Spinal cord (tissue), 10 donors: ENCODE results near the gene PAF1. TPM values are rescaled to one million over a fixed set of nuclear protein-coding genes. Genes with fewer than 3 reads are reported as not detected.

Experiments
- DNase-seq, 6 donors: peaks; one replicate each; pipeline versions ENCODE4 v3.0.0 to v3.0.0-alpha.2; 2013 to 2015; ENCODE audit warnings: low spot score in 6 of 6, low read depth in 4 of 6
- H3K27ac ChIP-seq: one replicate; pipeline ENCODE4 v1.5.1; 2013; ENCODE audit warnings: low read depth, low read length, control low read depth
- H3K27me3 ChIP-seq: one replicate; pipeline ENCODE4 v1.6.1; 2013; ENCODE audit warnings: low read length; ENCODE audit not compliant: control insufficient read depth, insufficient read depth
- H3K36me3 ChIP-seq: one replicate; pipeline ENCODE4 v1.6.1; 2013; ENCODE audit warnings: low read length; ENCODE audit not compliant: control insufficient read depth, insufficient read depth
- H3K4me1 ChIP-seq: one replicate; pipeline ENCODE4 v1.6.1; 2013; ENCODE audit warnings: low read length; ENCODE audit not compliant: control insufficient read depth, insufficient read depth
- H3K4me3 ChIP-seq: one replicate; pipeline ENCODE4 v1.5.1; 2013; ENCODE audit warnings: low read depth, low read length, control low read depth
- H3K9me3 ChIP-seq: one replicate; pipeline ENCODE4 v1.6.1; 2013; ENCODE audit warnings: low read length; ENCODE audit not compliant: control insufficient read depth, insufficient read depth
- WGBS: methylation state at CpG from one replicate; pipeline ENCODE4 v1.1.5; 2013; ENCODE audit warnings: missing lambda C conversion rate; ENCODE audit not compliant: insufficient coverage; 5-methylcytosine and 5-hydroxymethylcytosine counted together
- polyA plus RNA-seq, 2 donors: library from polyadenylated mRNA; unstranded; fragments of 120-200 nt; gene quantifications; one replicate each; pipeline ENCODE4 v1.2.1, GENCODE V29; 2013; ENCODE audit not compliant: insufficient read length in 2 of 2
- total RNA-seq, 2 donors: library from RNA; depleted of rRNA in 1 of 2; stranded (reverse); fragments of 120-200 nt in 1 of 2; fragments of >200 nt in 1 of 2; gene quantifications; one replicate each; pipeline versions ENCODE4 v1.2.3 to v1.2.4, GENCODE V29; 2013 to 2014
- donor health status: healthy.

PAF1 gene
- total and polyA plus RNA-seq, 4 donors: 21.2 to 76.8 (median 62.0) TPM

DNA sequence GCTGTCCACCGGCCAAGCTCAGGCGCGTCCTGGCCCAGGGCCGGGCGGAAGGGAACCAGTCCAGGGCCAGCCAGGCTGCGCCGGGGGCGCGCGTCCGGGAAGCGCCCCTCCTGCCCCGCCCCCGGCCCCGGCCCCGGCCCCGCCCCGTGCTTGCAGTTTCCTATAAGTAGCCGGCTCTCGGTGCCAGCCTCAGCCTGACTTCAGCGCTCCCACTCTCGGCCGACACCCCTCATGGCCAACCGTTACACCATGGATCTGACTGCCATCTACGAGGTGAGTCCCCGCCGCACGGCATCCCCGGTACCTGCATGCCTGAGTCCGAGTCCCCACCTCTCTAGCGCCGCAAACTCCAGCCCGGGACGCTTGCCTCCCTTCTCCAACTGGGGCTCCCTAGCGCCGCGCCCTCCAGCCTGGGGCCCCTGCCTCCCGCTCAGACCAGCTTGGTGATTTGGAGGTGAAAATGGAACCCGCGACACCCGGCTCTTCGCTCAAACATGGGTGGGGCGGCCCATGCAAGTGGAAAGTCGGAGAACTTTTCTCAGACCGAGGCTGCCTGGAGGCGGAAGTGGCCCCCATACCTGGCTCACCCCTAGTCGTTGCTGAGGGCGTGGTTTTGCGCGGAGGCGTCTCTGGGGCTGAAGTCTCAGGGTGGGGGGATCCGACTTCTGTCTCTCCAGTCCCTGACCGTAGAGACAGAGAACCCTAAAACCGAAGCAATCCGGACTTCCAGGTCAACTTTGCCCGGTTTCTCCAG lies 15.9 kb upstream of the PAF1 start, which contains the start of gene ZFP36:
Gene ZFP36, plus strand, starts transcription at position 192 of the 754 bp plus-strand sequence. Its CDS starts 58 bp downstream, at position 250.
- WGBS: under 1% methylated on average over 55 of the region's 56 CpGs
- H3K27me3 ChIP-seq: peaks cover 48% of the 10 kb centered on the region
- peak in 2 of 6 donors; percentile 52 to 83 for DNase-seq
- peak within 1 kb of the TSS; percentile 92 for H3K4me3 ChIP-seq
- peaks cover 72% of the 10 kb centered on the region for H3K4me1 ChIP-seq
- peaks cover 10% of the 10 kb centered on the region for H3K36me3 ChIP-seq
- H3K9me3 ChIP-seq: no peaks in the 10 kb centered on the region
- H3K27ac ChIP-seq: peak within 1 kb of the TSS; percentile 92

DNA sequence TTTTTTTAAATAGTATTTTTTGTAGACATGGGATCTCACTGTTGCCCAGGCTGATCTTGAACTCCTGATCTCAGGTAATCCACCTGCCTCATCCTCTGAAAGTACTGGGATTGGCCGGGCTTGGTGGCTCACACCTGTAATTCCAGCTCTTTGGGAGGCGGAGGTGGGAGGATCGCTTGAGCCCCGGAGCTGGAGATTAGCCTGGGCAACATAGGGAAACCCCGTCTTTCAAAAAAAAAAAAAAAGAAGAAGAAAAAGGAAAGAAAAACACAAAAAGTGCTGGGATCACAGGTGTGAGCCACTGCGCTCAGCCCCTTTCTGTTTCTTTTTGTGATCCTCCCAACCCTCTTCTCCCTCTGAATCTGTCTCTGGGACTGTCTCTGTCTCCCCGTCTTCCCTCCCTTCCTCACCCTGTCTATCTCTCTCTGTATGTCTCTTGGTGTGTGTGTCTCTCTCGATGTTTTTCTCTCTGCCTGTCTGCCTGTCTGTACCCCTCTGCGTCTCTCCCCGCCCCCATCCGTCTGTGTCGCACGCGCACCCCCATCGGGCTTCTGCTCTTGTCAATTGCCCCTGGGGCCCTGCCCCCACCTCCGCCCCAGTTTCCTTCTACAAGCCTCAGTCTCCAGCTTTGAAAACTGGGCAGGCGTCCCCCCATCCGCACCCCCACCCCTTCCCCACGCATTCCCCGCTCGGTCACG lies 15.2 kb upstream of the PAF1 start:
- H3K9me3 ChIP-seq: no peaks in the 10 kb centered on the region
- H3K4me1 ChIP-seq: peaks cover 74% of the 10 kb centered on the region
- 10% methylated on average over 17 of the region's 22 CpGs for WGBS
- DNase-seq: no peak
- peaks cover 48% of the 10 kb centered on the region for H3K27me3 ChIP-seq
- H3K27ac ChIP-seq: peak overlapping the region; percentile 81
- H3K4me3 ChIP-seq: peak overlapping the region; percentile 92
- H3K36me3 ChIP-seq: peaks cover 10% of the 10 kb centered on the region

GRCh38 chr19:39405261-39405957 lies 14.5 kb upstream of the PAF1 start:
- 92% methylated on average over 12 of the region's 17 CpGs for WGBS
- peaks cover 45% of the 10 kb centered on the region for H3K27me3 ChIP-seq
- H3K9me3 ChIP-seq: no peaks in the 10 kb centered on the region
- H3K4me3 ChIP-seq: no peak overlapping the region
- H3K4me1 ChIP-seq: peaks cover 67% of the 10 kb centered on the region
- peak overlapping the region; percentile 81 for H3K27ac ChIP-seq
- H3K36me3 ChIP-seq: peaks cover 10% of the 10 kb centered on the region
- DNase-seq: no peak

GRCh38 chr19:39403331-39404312 lies 12.7 kb upstream of the PAF1 start:
- peaks cover 31% of the 10 kb centered on the region for H3K27me3 ChIP-seq
- no peaks in the 10 kb centered on the region for H3K9me3 ChIP-seq
- 5% methylated on average over 42 of the region's 43 CpGs for WGBS
- H3K27ac ChIP-seq: peak overlapping the region; percentile 90
- peak in 5 of 6 donors; percentile 50 to 94 (median 70) for DNase-seq
- H3K4me1 ChIP-seq: peaks cover 54% of the 10 kb centered on the region
- peaks cover 22% of the 10 kb centered on the region for H3K36me3 ChIP-seq
- H3K4me3 ChIP-seq: peak overlapping the region; percentile 39

DNA sequence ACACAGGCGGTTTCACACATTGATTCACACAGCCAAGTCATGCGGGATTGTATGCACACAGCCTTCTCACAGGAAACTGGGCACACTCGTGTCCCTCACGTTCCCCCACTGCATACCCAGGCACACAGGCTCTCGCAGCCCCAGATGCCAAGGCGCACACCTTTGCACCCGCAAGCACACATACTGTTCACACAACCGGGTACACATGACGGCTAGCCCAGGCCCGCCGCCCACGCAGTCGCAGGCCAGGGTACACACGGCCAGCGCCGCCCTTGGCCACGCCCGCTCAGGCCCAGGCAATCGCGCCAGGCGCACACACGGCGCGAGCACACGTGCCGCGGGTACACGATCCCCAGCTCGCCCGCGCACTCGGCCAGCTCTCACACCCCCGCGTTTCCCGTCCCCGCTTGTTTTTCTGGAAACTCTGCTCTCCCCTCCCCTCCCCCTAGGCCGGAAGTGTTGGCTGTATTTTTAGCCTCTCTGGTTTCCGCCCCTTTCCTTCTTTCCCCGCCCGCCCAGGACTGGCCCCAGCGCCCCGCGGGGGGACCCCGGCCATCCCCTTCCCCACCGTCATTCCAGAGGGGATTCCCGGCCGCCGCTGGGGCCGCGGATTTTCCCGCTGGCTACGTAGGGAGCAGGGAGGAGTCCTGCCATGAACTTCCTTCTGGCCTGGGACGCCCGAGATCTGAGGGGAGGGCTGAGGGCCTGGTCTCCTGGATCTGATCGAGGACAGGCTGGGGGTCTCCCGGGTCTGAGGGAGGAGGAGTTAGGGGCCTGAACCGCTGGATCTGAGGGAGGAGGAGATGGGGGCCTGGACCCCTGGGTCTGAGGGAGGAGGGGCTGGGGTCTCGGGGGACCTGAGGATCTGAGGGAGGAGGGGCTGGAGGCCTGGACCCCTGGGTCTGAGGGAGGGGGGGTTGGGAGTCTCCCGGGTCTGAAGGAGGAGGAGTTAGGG lies 11.7 kb upstream of the PAF1 start:
- WGBS: 1% methylated on average over 55 of the region's 59 CpGs
- Histone ChIP-seq H3K4me1 (peaks cover 50% of the 10 kb centered on the region), H3K27me3 (peaks cover 21% of the 10 kb centered on the region)

GRCh38 chr19:39401549-39402345 lies 10.8 kb upstream of the PAF1 start:
- peaks cover 12% of the 10 kb centered on the region for H3K27me3 ChIP-seq
- H3K9me3 ChIP-seq: no peaks in the 10 kb centered on the region
- H3K36me3 ChIP-seq: peaks cover 31% of the 10 kb centered on the region
- peaks cover 47% of the 10 kb centered on the region for H3K4me1 ChIP-seq
- H3K27ac ChIP-seq: peak overlapping the region; percentile 90
- 68% methylated on average over 22 of the region's 25 CpGs for WGBS
- no peak for DNase-seq
- peak overlapping the region; percentile 39 for H3K4me3 ChIP-seq

More for the DNA sequence above, 11.7 kb upstream of the PAF1 start:
- Histone ChIP-seq H3K36me3 (peaks cover 23% of the 10 kb centered on the region), H3K4me3 (peak overlapping the region; percentile 39), H3K27ac (peak overlapping the region; percentile 90), H3K9me3 (no peaks in the 10 kb centered on the region)
- DNase-seq: peak in 3 of 6 donors; percentile 45 to 90 (median 80)

DNA sequence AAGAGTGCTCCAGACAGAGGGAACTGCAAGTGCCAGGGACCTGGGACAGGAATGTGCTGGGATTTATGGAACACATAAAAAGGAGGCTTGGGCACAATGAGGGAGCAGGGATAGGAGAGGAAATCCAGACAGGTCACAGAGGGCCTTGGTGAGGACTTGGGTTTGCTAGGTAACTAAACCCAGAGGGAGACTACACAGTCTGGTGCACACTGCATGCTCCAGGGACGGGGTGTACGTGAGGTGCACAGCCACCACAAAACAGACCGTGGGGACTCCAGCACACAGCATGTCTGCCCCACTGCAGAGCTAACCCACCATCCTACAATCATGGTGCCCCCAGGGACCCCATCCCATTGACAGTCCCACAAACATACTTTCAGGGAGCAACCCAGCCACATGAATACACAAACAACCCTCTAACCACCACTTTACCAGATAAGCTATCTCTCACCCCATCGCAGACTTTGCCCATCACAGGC lies 10.2 kb upstream of the PAF1 start:
- 84% methylated on average over 3 of the region's 4 CpGs for WGBS
- no peak for DNase-seq
- Histone ChIP-seq H3K4me1 (peaks cover 43% of the 10 kb centered on the region), H3K9me3 (no peaks in the 10 kb centered on the region), H3K27ac (peak overlapping the region; percentile 2), H3K36me3 (peaks cover 34% of the 10 kb centered on the region), H3K4me3 (no peak overlapping the region), H3K27me3 (peaks cover 9% of the 10 kb centered on the region)
